HG02642 (cell line): ENCODE results near the gene CCT8.
"Not testable (repeated sequence)": the region's sequence is repeated elsewhere in the genome, so short reads cannot be mapped to it uniquely, and the experiment has no call there.

Experiments used
- ATAC-seq: cut with Tn5 transposase; IDR thresholded peaks from one replicate; pipeline ENCODE4 v1.9.1; 2021; ENCODE audit warnings: mild to moderate bottlenecking; ENCODE audit not compliant: unreplicated experiment, poor library complexity

CCT8 gene

DNA sequence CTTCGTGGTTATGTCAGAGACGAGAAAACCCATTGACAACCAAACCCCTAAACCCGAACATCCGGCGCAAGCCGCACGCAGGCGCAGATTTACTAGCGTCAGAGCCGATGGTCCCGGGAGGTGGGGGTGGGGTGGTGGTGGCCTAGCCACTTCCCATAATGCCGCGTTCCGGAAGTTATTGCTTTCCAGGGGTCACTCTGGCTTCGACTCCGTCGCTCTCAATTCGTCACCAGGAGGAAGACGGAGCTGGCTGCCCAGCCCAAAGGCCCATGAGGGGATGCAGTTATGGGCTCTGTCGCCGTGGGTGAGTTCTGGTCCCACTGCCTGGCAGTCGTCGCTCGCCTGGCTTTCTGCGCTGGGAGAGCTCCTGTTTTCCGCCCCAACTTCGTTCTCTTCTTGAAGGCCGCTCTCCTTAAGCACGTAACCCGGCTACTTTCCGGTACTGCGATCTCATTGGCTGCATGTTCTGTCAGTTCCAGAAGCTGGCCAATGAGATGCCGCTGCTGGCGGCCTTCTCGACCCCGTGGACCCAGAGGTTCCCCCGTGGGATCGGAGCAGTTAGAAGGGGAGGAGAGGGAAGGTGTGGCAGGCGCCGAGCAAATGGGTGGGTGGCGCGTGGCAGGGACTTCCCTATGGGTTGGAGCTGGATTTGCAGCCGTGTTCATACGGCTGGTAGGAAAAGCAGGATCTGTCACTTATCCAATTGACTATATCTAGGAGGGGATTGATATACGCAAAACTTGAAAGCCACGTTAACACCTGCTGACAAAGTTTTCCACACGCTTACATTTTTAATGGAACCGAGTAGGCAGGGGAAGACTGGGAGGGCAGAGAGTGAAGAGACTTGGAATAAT is 48.7 kb downstream of the CCT8 start, which contains the start of gene USP16:
Gene USP16, plus strand, starts transcription at position 195 of the 854 bp plus-strand sequence. CDS start 3,246 bp downstream, outside the sequence.
- ATAC-seq = peak; percentile 98

- ATAC-seq = no peak
These were observed 51.3 kb downstream of the CCT8 start for GRCh38 chr21:29022166-29022565.

DNA sequence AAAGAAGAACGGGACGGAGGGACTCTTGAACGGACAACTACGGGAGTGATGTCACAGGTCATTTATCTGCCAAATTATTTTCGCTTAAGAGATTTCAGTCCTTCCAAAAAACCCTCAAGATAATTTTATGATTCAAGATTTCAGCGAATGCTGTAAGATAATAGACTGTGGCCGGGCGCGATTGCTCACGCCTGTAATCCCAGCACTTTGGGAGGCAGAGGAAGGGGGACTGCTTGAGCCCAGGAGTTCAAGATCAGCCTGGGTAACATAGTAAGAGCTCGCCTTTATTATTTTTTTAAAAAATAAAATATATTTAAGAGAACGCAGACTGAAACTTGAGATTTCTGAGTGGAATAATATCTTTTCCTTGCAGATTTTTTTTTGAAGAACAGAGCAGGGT is 54.9 kb downstream of the CCT8 start:
- no peak for ATAC-seq

DNA sequence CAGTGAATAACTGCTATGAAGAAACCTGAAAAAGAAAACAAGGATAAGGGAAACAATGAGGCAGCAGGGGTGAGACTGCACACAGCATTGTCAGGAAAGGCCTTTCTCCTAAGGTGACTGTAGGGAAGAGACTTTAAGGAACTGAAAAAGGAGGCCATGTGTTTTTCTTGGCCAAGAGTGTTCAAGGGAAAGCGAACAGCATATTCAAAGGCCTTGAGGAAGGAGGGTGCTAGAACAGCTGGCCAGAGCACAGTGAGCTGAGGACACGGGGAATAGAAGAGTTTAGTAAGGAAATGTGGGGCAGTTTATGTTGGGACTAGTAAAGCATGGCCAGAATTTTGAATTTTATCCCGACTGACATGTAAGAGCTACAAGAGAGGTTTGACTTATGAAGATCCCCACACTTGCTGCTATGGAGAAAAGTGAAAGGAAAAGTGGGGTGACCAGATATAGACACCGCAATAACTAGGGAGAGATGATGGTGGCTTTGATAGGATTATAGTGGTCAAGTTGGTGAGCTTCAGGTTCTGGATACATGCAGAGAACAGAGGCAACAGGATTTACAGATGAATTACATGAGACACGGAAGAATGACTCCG is 55.7 kb downstream of the CCT8 start:
- no peak for ATAC-seq

GRCh38 chr21:29011236-29011635 is 62.2 kb downstream of the CCT8 start:
- ATAC-seq = not testable (repeated sequence)

DNA sequence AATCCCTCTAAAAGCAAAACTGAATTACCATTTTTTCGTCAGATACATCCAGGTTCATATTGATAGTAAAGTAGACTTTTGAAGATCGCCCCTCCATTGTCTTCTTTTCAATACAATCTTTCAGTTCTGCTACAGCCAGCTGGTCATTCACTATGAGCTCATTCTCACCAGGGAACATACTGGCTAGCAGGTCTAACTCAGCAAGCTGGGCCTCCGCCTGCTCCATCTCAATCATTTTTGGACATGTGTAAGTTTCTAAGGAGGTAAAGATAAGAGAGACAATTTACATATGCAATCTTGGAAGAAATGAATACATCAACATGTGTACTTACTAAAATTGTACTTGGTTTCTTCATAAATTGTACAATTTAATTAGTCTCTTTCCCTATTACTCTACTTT is 65.1 kb downstream of the CCT8 start:
- no peak for ATAC-seq

DNA sequence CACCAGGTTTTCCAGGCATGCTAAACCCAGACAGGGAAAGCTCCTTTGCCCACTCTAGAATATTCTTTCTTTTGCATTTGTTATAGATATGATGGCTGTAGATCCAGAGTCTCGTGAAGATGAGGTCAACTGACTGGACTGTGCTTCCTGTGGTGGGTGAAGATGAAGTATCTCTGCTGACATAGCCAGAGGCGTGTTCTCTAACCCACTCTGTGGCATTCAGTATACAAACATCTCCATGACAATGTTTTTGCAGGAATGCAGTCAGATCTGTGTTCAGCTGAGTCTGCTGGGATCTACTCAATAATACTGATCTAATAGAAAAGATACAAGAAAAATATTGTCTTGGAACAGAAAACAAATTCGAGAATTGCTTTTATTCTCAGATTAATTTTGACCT is 65.6 kb downstream of the CCT8 start:
- no peak for ATAC-seq

- ATAC-seq = no peak
These were observed 66.3 kb downstream of the CCT8 start for GRCh38 chr21:29007135-29007534.
